Pancreas (tissue), 10 donors: ENCODE measurements around the gene LRBA. TPM values are rescaled to one million over a fixed set of nuclear protein-coding genes. Genes with fewer than 3 reads are reported as not detected.

Experiments
- ATAC-seq, 4 donors: fragments of 200-7000 bp; cut with Tn5 transposase; one replicate each; pipeline versions ENCODE4 v1.8.0 to v1.9.1; 2020; ENCODE audit warnings: mild to moderate bottlenecking in 4 of 4, moderate library complexity in 4 of 4
- DNase-seq, 6 donors: peaks; one replicate each; pipeline ENCODE4 v3.0.0-alpha.2; 2020
- FAIRE-seq: peaks from 2 replicates; lab custom pipeline; 2012; peaks lifted over from hg19 to GRCh38; lab: Jason Lieb, UNC
- H3K27ac ChIP-seq, 4 donors: fragments of 200-600 bp; sonication (generic); 1 replicate in 3 of 4; 2 replicates in 1 of 4; pipeline versions ENCODE4 v1.5.0 to v1.8.0; 2020
- H3K27me3 ChIP-seq, 4 donors: fragments of 200-600 bp; one replicate each; pipeline ENCODE4 v1.8.0; 2021
- H3K36me3 ChIP-seq, 3 donors: fragments of 200-600 bp; sonication (generic) in 1 of 3; one replicate each; pipeline versions ENCODE4 v1.5.0 to v1.8.0; 2020 to 2021
- H3K4me1 ChIP-seq, 3 donors: fragments of 200-600 bp; one replicate each; pipeline ENCODE4 v1.8.0; 2021
- H3K4me3 ChIP-seq, 4 donors: fragments of 200-600 bp; sonication (generic) in 2 of 4; one replicate each; pipeline versions ENCODE4 v1.5.0 to v1.8.0; 2020 to 2021
- H3K9me3 ChIP-seq, 4 donors: fragments of 200-600 bp; one replicate each; pipeline ENCODE4 v1.8.0; 2021
- WGBS, 2 donors: extraction: QIAGEN DNeasy Blood & Tissue Kit; methylation state at CpG; one replicate each; pipeline ENCODE4 v1.1.7; 2013; 5-methylcytosine and 5-hydroxymethylcytosine counted together
- intact Hi-C, 3 donors: fragments of 100-400 bp; cut with DNase I; formaldehyde crosslinking; loops; one replicate each; pipeline versions ENCODE4 v1.11.1 to v1.14.2; 2022
- polyA plus RNA-seq, 2 donors: library from polyadenylated mRNA; stranded (reverse); fragments of 200-250 nt; gene quantifications; one replicate each; pipeline ENCODE4 v1.2.3, GENCODE V29; 2013
- total RNA-seq, 6 donors: library from RNA; stranded (reverse); fragmentation: NEBNext Ultra II Directional in 4 of 6; extraction: Animal tissue kit (Norgen Biotek cat#: 25700) in 4 of 6; gene quantifications; one replicate each; pipeline versions ENCODE4 v1.2.1 to v1.2.4, GENCODE V29; 2021 to 2023
- TF ChIP-seq, protein P1 (sequence below), 4 donors: fragments of 200-600 bp; sonication (generic) in 3 of 4; IDR thresholded peaks; one replicate each; pipeline versions ENCODE4 v1.5.0 to v1.8.0; 2021; ENCODE audit warnings: antibody characterized with exemption in 4 of 4
- donor health status: healthy with polysubstance abuse.
- donor health status: DM: no; HTN: no; CAD: no; lungs with moderate emphysema.
- donor health status: DM: no; HTN: no; CAD: no.
- donor health status: control.
- donor health status: control.
- donor health status: Bipolar disorder and iron deficiency.
- donor health status: DM: yes; HTN: yes; CAD: no.
- donor health status: DM: no; HTN: no; CAD: no.
- donor health status: DM: no; HTN: no; CAD: no.
- donor health status: DM: yes; HTN: yes; CAD: no.

The LRBA gene
- total and polyA plus RNA-seq, 8 donors: 6.6 to 35.3 (median 22.3) TPM

DNA sequence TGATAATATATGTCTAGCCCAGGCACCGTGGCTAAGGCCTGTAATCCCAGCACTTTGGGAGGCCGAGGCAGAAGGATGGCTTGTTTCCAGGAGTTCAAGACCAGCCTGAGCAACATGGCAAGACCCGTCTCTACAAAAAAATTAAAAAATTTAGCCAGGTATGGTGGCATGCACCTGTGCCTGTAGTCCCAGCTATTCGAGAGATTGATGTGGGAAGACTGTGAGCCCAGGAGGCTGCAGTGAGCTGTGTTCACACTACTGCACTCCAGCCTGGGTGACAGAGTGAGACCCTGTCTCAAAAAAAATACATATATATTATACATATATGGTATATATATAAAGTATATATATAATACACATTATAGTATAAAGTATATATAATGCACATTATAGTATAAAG lies 595.1 kb downstream of the LRBA start:
- WGBS, 2 donors: 97 to 100% methylated on average over 4 of the region's 4 CpGs
- Histone ChIP-seq H3K9me3 (no peaks in the 10 kb centered on the region), H3K4me1 (no peaks in the 10 kb centered on the region), H3K27ac (no peak overlapping the region), H3K36me3 (no peaks in the 10 kb centered on the region), H3K4me3 (no peak overlapping the region), H3K27me3 (no peaks in the 10 kb centered on the region)
- no peak for DNase-seq
- no peak for ATAC-seq
- intact Hi-C loops: no loop called here
- TF ChIP-seq, protein P1, sequence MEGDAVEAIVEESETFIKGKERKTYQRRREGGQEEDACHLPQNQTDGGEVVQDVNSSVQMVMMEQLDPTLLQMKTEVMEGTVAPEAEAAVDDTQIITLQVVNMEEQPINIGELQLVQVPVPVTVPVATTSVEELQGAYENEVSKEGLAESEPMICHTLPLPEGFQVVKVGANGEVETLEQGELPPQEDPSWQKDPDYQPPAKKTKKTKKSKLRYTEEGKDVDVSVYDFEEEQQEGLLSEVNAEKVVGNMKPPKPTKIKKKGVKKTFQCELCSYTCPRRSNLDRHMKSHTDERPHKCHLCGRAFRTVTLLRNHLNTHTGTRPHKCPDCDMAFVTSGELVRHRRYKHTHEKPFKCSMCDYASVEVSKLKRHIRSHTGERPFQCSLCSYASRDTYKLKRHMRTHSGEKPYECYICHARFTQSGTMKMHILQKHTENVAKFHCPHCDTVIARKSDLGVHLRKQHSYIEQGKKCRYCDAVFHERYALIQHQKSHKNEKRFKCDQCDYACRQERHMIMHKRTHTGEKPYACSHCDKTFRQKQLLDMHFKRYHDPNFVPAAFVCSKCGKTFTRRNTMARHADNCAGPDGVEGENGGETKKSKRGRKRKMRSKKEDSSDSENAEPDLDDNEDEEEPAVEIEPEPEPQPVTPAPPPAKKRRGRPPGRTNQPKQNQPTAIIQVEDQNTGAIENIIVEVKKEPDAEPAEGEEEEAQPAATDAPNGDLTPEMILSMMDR (IDR thresholded peaks at IDR 0.05): no peak
- FAIRE-seq: no peak

DNA sequence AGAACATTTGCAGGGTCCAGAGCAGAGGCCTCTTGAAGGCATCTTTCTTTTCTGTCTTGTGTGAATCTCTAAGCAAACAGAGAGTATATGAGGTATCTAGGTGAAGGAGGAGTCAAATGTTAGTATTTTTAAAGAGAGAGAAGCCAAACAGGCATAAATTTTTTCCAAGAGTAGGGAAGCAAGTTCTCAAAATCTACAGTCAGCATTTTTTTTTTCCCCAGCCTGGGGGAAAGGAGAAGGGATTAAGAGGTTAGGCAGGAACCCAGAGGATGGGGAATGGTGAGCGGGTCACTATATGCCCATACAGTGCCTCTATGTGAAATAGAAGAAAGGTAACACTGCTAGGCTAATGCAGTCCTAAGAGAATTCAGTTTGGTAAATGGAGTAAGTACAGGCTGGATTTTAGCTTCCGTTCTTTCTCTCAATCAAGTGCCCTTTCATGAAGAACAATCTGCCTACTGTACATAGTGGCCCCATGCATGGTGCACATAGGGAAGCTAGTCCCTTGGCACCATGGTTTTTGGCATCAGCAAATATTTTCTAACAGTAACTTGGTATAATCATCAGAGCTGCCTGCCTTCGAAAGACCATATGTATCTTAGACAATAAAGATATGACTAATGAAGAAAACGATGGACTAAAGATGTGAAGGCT lies 596.2 kb downstream of the LRBA start:
- H3K27me3 ChIP-seq: no peaks in the 10 kb centered on the region
- TF ChIP-seq, protein P1 (IDR thresholded peaks at IDR 0.05): no peak
- no peaks in the 10 kb centered on the region for H3K9me3 ChIP-seq
- no peak for FAIRE-seq
- WGBS, 2 donors: 98 to 99% methylated on average over 4 of the region's 4 CpGs
- H3K4me1 ChIP-seq: no peaks in the 10 kb centered on the region
- intact Hi-C loops: no loop called here
- DNase-seq: no peak
- H3K36me3 ChIP-seq: no peaks in the 10 kb centered on the region
- H3K27ac ChIP-seq: no peak overlapping the region
- no peak for ATAC-seq
- no peak overlapping the region for H3K4me3 ChIP-seq

DNA sequence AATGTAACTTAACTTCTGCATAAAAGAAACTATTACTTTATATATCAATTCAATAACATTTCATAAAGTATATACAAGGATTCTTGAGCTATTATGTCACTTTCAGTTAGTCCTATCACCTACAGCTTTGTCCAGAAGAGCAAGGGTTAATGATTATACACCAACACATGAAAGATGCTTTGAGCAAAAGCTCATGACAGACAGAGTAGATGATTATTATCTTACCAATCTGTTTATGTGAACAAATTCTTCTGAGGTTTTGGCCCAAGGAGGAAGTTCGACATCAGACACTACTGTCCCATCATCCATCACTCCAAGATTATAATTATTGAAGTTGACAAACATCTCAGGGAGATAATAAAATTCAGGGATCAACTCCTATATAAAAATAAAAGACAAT lies 599.9 kb downstream of the LRBA start:
- Histone ChIP-seq H3K36me3 (no peaks in the 10 kb centered on the region), H3K27me3 (no peaks in the 10 kb centered on the region), H3K27ac (no peak overlapping the region), H3K9me3 (no peaks in the 10 kb centered on the region), H3K4me1 (no peaks in the 10 kb centered on the region), H3K4me3 (no peak overlapping the region)
- 87 to 94% methylated on average over 1 of the region's 1 CpG for WGBS, 2 donors
- TF ChIP-seq, protein P1 (IDR thresholded peaks at IDR 0.05): no peak
- ATAC-seq (no peak), FAIRE-seq (no peak), DNase-seq (no peak)
- intact Hi-C loops: no loop called here

DNA sequence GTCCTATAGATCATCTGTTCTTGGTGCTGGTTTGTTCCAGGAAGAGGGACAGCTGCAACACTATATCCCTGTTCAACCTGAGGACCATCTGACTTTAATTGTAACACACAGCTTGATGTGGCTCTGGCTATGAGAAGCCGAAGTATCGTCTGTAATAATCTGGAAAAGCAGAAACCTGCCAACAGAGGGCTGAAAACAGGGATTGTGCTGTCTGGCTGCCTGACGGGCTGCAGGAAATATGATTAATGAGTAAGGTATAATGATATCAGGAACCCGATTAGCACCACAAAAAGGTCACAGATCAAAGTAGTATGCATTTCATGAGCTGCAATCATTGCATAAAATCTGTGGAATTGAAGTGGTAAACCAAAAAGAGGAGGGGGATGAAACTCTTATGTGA lies 603.6 kb downstream of the LRBA start:
- 23 to 25% methylated on average over 4 of the region's 4 CpGs for WGBS, 2 donors

DNA sequence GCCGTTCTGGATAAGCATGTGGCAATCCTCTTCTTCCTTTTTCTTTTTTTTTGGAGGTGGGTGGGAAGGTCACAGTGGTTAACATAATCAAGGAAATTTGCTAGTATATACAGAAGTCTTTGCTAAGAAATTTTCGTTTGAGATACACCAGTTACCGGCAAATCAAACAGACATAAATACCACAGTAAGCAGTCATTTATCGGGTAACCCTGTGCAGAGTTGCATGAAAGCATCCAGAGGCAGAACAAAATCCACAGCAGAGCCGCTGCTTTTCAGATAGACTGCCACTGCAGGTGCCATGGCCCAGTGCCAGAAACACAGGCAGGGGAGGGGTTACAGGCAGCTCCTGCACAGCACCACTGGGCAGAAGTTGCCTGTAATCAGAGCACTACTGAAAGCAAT lies 612.2 kb downstream of the LRBA start:
- Histone ChIP-seq H3K9me3 (no peaks in the 10 kb centered on the region), H3K27me3 (no peaks in the 10 kb centered on the region), H3K27ac (no peak overlapping the region), H3K4me3 (no peak overlapping the region), H3K36me3 (no peaks in the 10 kb centered on the region), H3K4me1 (peaks cover 0 to 4% (median 0%) of the 10 kb centered on the region in 3 donors)
- intact Hi-C loops: no loop called here
- DNase-seq (peak; percentile 74 to 92 (median 86)), FAIRE-seq (no peak), ATAC-seq (peak; percentile 85 to 99 (median 94))
- 11 to 12% methylated on average over 5 of the region's 5 CpGs for WGBS, 2 donors
- TF ChIP-seq, protein P1 (IDR thresholded peaks at IDR 0.05): no peak

More for the DNA sequence above, 603.6 kb downstream of the LRBA start:
- DNase-seq: no peak
- no peak overlapping the region for H3K27ac ChIP-seq
- no peaks in the 10 kb centered on the region for H3K27me3 ChIP-seq
- H3K4me1 ChIP-seq: no peaks in the 10 kb centered on the region
- intact Hi-C loops: no loop called here
- H3K4me3 ChIP-seq: no peak overlapping the region
- ATAC-seq: no peak
- H3K9me3 ChIP-seq: no peaks in the 10 kb centered on the region
- H3K36me3 ChIP-seq: no peaks in the 10 kb centered on the region
- no peak for FAIRE-seq
- TF ChIP-seq, protein P1 (IDR thresholded peaks at IDR 0.05): no peak
